GM18508 (cell line): ENCODE results near the gene TM9SF3.

Source experiments
- ATAC-seq: cut with Tn5 transposase; IDR thresholded peaks from one replicate; pipeline ENCODE4 v1.9.1; 2021; ENCODE audit warnings: moderate number of reproducible peaks; ENCODE audit not compliant: insufficient read depth, unreplicated experiment

Gene TM9SF3

DNA sequence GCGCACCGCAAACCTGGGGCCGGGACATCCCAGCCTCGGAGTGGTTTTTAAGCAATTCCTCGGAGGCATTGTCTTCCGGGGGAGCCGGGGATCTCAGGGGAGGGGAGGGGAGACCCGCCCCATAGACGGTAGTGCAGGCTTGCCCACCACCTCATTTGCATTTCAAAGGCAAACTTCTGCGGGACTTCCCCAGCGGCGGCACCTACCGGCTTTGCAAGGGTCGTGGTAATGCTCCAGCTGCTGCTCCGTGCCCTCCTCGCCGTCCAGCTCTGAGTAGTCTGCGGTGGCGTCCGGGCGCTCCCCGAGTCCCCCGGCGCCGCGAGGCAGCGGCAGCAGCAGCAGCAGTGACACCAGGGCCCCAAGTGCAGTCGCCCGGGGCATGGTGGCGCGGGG lies 73.5 kb downstream of the TM9SF3 start:
- ATAC-seq, result peak; percentile 25

DNA sequence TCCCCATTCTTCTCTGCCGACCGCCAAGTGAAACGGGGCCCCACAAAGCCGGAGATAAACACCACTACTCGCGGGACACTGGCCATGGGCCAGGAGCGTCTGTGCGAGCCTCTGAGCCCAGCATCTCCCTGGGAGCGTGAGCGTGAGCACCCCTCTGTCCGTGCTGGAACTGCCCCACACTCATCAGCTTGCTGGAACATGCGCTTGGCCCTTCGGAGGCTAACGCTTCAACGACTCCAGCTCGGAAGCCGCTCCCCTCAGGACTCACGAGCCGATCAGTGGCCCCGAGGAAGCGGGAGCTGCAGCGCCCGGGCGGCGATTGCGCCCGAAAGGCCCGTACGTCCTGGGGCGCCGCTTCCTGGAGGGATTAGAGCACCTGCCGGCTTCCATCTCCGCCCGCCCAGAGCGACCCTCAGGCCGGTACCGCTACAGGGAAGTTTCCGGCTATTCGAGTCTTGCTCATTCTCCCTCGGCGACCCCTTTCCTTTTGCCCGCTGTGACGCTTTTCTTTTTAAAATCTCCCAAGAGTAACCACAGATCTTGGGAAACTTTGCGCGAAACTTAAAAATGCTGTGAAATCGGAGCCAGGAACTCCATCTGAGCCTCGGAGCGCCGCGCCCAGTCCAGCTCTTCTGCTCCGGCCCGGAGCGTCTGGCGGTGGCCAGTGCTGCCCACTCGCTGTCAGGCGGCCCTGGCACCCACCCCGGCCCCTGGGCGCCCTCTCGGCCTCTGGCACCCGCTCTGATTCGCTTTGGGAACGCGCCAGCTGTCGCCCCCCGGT lies 74.1 kb downstream of the TM9SF3 start:
- no peak for ATAC-seq

- ATAC-seq, result no peak
Measured at GRCh38 chr10:96511044-96511945, 75.5 kb downstream of the TM9SF3 start.

DNA sequence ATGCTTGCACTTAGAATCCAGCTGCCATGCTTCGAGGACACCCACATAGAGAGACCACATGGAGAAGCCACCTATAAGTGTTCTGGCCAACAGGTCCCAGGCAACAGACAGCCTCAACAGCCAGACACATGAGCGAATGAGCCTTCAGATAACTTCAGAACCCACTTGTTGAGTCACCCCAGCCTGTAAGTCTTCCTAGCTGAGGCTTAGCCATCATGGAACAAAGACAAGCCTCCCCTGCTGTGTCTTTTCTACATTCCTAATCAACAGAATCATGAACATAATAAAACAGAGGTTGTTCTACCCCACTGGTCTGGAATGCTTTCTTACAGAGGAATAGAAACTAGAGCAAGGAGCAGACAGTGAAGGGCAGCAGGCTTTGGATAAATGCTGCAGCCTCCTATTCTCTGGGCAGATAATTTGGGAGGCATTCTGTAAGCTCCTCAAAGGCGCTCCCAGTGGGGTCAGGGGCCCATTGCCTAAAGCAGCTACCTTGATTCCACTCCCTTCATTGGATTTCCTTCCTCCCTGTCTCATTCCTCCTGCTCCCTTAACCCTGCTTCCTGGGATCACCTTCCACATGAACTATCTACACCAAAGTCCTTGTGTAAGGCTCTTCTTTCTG lies 77.7 kb downstream of the TM9SF3 start:
- ATAC-seq, result no peak

DNA sequence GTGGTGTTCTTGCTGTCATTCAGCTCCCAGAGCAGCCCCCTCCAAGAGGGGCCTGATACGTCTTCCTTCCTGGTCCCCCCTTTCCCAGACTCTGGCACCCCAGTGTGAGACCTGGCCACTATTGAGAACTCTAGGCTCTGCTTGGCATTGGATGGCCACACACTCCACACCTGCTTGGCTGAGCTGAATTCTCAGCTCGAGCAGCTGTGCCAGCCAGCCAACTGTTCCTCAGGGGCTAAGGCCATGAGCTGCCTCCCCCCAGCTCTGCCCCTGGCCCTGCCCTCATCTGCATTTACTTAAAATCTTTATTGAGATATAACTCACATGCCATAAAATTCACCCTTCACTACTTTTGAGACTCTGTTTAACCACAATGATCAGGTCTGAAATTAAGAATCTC lies 79.8 kb downstream of the TM9SF3 start:
- ATAC-seq, result no peak

- ATAC-seq, result no peak
Measured at GRCh38 chr10:96505150-96506136, 81.4 kb downstream of the TM9SF3 start.

DNA sequence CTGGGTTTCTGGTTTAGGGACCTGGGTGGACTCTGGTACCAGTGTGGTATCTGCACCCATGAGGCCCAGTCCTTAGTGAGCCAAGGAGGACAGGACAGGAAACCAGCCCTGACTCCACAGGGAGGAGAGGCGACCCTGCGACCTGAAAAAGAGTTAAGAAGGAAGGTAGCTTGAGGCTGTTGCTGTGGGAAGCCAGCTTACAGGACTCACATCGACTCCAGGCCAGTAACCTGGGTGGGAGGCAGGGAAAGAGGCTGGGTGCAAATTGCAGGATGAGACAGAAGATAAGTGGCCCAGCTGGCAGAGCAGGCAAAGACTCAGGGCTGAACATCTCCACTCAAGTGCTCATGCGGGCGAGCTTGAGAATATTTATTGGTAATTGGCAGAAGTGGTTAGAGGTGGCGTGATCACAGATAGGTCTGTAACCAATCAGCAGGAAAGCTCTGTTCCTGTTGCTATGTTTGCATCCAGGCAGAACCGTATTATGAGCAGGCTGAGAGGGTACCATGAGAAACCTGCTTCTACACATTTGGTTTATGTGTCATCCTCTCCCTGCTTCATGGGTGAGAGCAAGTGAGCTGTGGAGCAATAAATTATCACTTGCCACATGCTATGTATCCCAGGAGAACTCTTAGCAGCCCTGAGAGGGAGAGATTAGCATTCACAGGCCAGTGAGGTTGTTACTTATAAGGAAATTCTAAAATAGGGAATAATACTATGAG lies 84.1 kb downstream of the TM9SF3 start:
- ATAC-seq, result no peak

DNA sequence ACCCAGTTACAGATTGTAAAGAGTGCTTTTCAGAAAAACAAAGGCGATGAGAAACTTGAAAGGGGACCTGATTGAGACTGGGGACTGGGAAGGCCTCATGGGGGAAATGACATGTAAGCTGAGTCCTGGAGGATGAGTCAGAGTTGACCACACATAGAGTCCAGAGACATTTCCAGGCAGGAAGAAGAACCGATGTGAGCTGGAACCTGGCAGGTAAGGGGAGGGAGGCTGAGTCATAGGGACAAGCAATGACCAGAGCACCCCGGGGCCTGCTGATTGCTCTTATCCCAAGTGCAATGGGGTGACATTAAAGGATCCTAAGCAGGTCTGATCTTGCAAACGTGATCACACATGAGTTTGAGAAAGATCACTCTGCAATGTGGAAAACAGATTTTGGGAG lies 84.8 kb downstream of the TM9SF3 start:
- ATAC-seq, result no peak

- no peak for ATAC-seq
Measured at GRCh38 chr10:96500519-96500918, 86.3 kb downstream of the TM9SF3 start.

- ATAC-seq, result no peak
Measured at GRCh38 chr10:96500050-96500449, 86.8 kb downstream of the TM9SF3 start.

DNA sequence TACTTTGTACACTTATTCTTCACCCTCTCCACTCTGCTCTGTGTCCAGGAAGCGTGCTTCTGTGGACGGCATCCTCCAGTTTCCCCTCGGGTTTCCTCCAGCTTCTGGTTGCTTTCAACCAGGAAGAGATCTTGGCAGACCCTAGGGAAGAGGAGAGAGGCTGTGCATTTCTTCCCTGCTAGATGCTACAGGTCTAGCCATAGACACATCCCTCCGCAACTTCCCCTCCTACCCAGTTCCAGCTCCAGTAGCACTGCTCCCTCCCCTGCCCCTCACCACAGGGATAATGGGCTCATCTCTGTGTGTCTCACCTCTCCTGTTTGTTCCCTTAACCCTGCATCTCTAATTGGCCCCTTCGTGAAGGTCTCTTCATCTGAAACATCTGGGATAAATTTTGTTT lies 89.4 kb downstream of the TM9SF3 start:
- ATAC-seq, result no peak

- no peak for ATAC-seq
Measured at GRCh38 chr10:96496281-96496925, 90.4 kb downstream of the TM9SF3 start.

GRCh38 chr10:96495544-96495943 lies 91.3 kb downstream of the TM9SF3 start:
- no peak for ATAC-seq

GRCh38 chr10:96494694-96495093 lies 92.1 kb downstream of the TM9SF3 start:
- no peak for ATAC-seq

GRCh38 chr10:96493871-96494525 lies 92.8 kb downstream of the TM9SF3 start:
- ATAC-seq, result no peak

GRCh38 chr10:96493254-96493653 lies 93.6 kb downstream of the TM9SF3 start:
- no peak for ATAC-seq

DNA sequence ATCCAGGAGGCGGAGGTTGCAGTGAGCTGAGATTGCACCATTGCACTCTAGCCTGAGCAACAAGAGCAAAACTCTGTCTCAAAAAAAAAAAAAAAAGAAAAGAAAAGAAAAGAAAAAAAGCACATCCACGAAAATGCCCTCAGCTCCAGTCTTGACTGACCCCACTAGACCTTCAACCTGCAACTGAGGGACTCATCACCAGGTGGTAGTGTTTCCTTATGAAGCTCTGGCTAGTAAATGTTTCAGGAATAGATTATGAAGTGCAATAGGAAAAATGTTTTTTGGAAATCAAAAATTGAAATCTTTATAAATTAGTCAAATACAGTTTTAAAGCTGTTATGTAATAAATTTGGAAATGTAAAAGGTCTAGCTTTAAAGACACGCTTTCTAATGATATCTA lies 95.5 kb downstream of the TM9SF3 start:
- ATAC-seq, result no peak
